PC-3 (cell line): ENCODE data around the gene TMEM63B.

Source experiments
- CTCF ChIP-seq: fragments of 300-600 bp; sonication (generic); conservative IDR thresholded peaks from 2 replicates; pipeline ENCODE4 v1.5.1; 2017; ENCODE audit warnings: antibody characterized with exemption, low read depth, mild to moderate bottlenecking, low read length
- EZH2 ChIP-seq: fragments of 300-600 bp; sonication (generic); IDR thresholded peaks from one replicate; pipeline ENCODE4 v1.6.1; 2017; ENCODE audit warnings: antibody characterized with exemption, mild to moderate bottlenecking, low read length; ENCODE audit not compliant: unreplicated experiment
- EZH2phosphoT487 ChIP-seq: fragments of 300-600 bp; sonication (generic); IDR thresholded peaks from 2 replicates; pipeline ENCODE4 v1.6.1; 2018; ENCODE audit warnings: mild to moderate bottlenecking, antibody characterized with exemption, low read length, borderline replicate concordance

DNA sequence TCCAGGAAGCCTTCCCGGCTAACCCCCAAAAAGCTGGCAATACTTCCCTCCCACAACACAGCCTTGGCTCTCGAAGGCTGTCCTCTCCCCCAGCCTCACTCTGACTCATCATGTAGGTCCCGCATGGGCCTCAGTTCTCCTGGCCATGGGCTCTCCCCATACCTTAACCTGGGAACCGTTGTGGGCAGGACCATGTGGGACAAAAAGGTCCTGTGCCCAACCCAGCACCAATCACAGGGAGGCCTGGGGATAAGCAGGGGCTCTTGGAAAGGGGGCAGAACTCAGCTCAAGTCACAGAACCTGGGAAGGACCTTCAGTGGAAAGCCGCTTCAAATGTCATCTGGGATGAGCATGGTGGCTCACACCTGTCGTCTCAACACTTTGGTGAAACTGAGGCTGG lies 45.6 kb upstream of the TMEM63B start:
- no peak for TF ChIP-seq EZH2phosphoT487
- no peak for TF ChIP-seq CTCF
- no peak for TF ChIP-seq EZH2
